Karpas-422 (cell line): ENCODE data around the gene COMMD2. TPM values are rescaled to one million over a fixed set of nuclear protein-coding genes. Genes with fewer than 3 reads are reported as not detected.

Experiments used
- DNase-seq: peaks from one replicate; pipeline ENCODE4 v3.0.0-alpha.2; 2015
- H2AFZ ChIP-seq: fragments of 200-600 bp; sonication (generic); 2 replicates; pipeline ENCODE4 v1.6.1; 2014; ENCODE audit warnings: antibody characterized with exemption, low read length, mixed read lengths
- H3K27ac ChIP-seq: fragments of 200-600 bp; sonication (generic); 2 replicates; pipeline ENCODE4 v1.5.1; 2014; ENCODE audit warnings: mild to moderate bottlenecking, low read length, moderate library complexity
- H3K27me3 ChIP-seq: fragments of 200-600 bp; sonication (generic); 2 replicates; pipeline ENCODE4 v1.6.1; 2014; ENCODE audit warnings: low read length, mixed read lengths
- H3K36me3 ChIP-seq: fragments of 200-600 bp; sonication (generic); 2 replicates; pipeline ENCODE4 v1.6.1; 2014; ENCODE audit warnings: low read length, mixed read lengths; ENCODE audit not compliant: insufficient read depth
- H3K4me1 ChIP-seq: fragments of 200-600 bp; sonication (generic); 2 replicates; pipeline ENCODE4 v1.6.1; 2014; ENCODE audit warnings: mild to moderate bottlenecking, low read length, mixed read lengths
- H3K4me2 ChIP-seq: fragments of 200-600 bp; sonication (generic); 2 replicates; pipeline ENCODE4 v1.6.1; 2014; ENCODE audit warnings: low read length, low read depth, mild to moderate bottlenecking; ENCODE audit not compliant: poor library complexity, severe bottlenecking
- H3K4me3 ChIP-seq: fragments of 200-600 bp; sonication (generic); 2 replicates; pipeline ENCODE4 v1.5.1; 2014; ENCODE audit warnings: mild to moderate bottlenecking, antibody characterized with exemption, low read length, mixed read lengths
- H3K79me2 ChIP-seq: fragments of 200-600 bp; sonication (generic); 2 replicates; pipeline ENCODE4 v1.6.1; 2014; ENCODE audit warnings: mild to moderate bottlenecking, low read length, mixed read lengths
- H3K9ac ChIP-seq: fragments of 200-600 bp; sonication (generic); 2 replicates; pipeline ENCODE4 v1.6.0; 2014; ENCODE audit warnings: low read length
- H3K9me2 ChIP-seq: fragments of 200-600 bp; sonication (generic), shearing (Covaris generic); replicated peaks from 2 replicates; pipeline ENCODE4 v1.6.0; 2014; ENCODE audit warnings: mild to moderate bottlenecking, low read length, moderate library complexity; ENCODE audit not compliant: insufficient read depth
- H3K9me3 ChIP-seq: fragments of 300-700, 200-600 bp; sonication (generic); 2 replicates; pipeline ENCODE4 v1.6.1; 2014; ENCODE audit warnings: low read length, mixed read lengths
- H4K20me1 ChIP-seq: fragments of 200-600 bp; sonication (generic); 2 replicates; pipeline ENCODE4 v1.6.1; 2014; ENCODE audit warnings: mild to moderate bottlenecking, antibody characterized with exemption, low read length, low read depth; ENCODE audit not compliant: insufficient read depth
- total RNA-seq: library from RNA; depleted of rRNA; stranded (reverse); fragments of >200 nt; shearing (Covaris generic); gene quantifications from 2 replicates; pipeline ENCODE4 v1.2.3, GENCODE V29; 2014; ENCODE audit warnings: low replicate concordance

The COMMD2 gene
- total RNA-seq, 1 experiment from 2014 or later = 33.8 TPM

DNA sequence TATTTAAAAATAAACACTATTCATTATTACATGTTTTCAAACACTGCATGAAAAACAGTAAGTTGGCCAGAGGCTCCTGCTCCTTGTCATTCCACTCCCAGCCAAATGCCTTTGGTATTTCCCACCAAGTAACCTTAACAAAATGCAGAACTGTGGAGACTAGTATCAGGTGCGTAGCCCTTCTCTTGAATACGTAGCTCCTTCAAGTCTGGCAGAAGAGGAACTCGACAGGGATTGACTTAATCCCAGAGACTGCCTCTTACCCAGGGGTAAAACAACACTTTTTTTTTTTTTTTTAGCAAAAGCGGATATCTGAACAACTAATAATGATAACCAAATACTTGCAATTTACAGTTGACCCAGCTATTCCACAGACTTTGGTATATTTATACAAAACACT is 738 bp downstream of the COMMD2 start:
- Histone ChIP-seq H3K79me2 (peaks cover 40% of the 10 kb centered on the region), H3K27ac (no peak overlapping the region), H3K4me2 (peak overlapping the region; percentile 90), H3K9ac (peak overlapping the region; percentile 86), H3K9me3 (no peaks in the 10 kb centered on the region), H3K36me3 (peaks cover 34% of the 10 kb centered on the region; the same call in 1 of the 2 replicates), H2AFZ (no peak overlapping the region), H3K4me3 (peak overlapping the region; percentile 92), H3K9me2 (no peaks in the 10 kb centered on the region), H3K4me1 (peaks cover 17% of the 10 kb centered on the region), H4K20me1 (no peaks in the 10 kb centered on the region), H3K27me3 (no peaks in the 10 kb centered on the region)
- peak; percentile 57 for DNase-seq

- Histone ChIP-seq H2AFZ (no peak overlapping the region), H3K27ac (no peak overlapping the region), H3K36me3 (peaks cover 45% of the 10 kb centered on the region; the same call in 1 of the 2 replicates), H3K4me3 (no peak overlapping the region), H3K9me2 (no peaks in the 10 kb centered on the region), H4K20me1 (no peaks in the 10 kb centered on the region), H3K9me3 (no peaks in the 10 kb centered on the region), H3K4me1 (no peaks in the 10 kb centered on the region), H3K79me2 (peaks cover 20% of the 10 kb centered on the region), H3K27me3 (no peaks in the 10 kb centered on the region), H3K4me2 (no peak overlapping the region), H3K9ac (no peak overlapping the region)
- no peak for DNase-seq
Measured at GRCh38 chr3:149744606-149745005, 7.7 kb downstream of the COMMD2 start.

DNA sequence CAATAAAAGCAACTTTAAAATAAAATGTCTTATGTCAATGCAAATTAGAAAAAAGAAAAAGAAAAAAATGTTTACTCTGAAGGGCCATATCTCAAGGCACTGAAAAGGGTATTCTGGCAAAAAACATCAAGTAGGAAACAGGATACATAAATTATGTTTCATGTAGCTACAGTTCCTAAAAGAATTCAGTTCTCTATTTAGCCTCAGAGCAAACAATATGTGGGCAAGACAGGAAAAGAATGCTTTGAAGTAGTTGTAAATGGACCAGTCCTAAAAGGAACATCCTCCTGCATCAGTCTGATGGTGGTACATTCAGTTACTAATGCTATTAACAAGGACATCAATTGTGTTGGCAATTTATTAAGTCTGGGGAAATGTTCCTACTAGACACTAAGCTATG is 8.1 kb downstream of the COMMD2 start:
- Histone ChIP-seq H3K9ac (no peak overlapping the region), H3K36me3 (peaks cover 40% of the 10 kb centered on the region; the same call in 1 of the 2 replicates), H2AFZ (no peak overlapping the region), H3K79me2 (peaks cover 16% of the 10 kb centered on the region), H3K4me3 (no peak overlapping the region), H3K4me1 (no peaks in the 10 kb centered on the region), H3K4me2 (no peak overlapping the region), H3K27ac (no peak overlapping the region), H3K9me2 (no peaks in the 10 kb centered on the region), H3K27me3 (no peaks in the 10 kb centered on the region), H4K20me1 (no peaks in the 10 kb centered on the region), H3K9me3 (no peaks in the 10 kb centered on the region)
- DNase-seq = peak; percentile 31

DNA sequence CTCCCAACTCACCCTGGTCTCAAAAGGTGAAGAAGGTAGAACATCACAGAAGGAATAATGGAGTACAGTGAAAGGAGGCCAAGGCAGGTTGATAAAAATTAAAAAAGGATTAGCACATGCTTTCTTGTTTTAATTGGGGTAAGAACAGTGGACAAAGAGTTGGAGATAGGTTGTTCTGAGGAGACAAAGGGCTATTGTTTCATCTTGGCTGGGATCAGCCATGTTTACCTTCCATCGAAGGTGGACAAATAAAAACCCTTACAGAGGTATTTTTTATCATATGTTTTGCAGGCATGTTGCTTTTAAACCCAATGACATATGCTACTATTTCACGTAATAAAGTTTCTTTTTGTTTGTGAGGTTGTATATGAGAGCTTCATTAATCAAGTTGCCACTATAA is 12.9 kb downstream of the COMMD2 start:
- H4K20me1 ChIP-seq = no peaks in the 10 kb centered on the region
- H3K36me3 ChIP-seq = peaks cover 28% of the 10 kb centered on the region; the same call in 1 of the 2 replicates
- peaks cover 3% of the 10 kb centered on the region; the same call in 1 of the 2 replicates for H3K79me2 ChIP-seq
- no peaks in the 10 kb centered on the region for H3K27me3 ChIP-seq
- no peak for DNase-seq
- no peak overlapping the region for H3K4me2 ChIP-seq
- H3K4me1 ChIP-seq = no peaks in the 10 kb centered on the region
- no peak overlapping the region for H3K27ac ChIP-seq
- no peaks in the 10 kb centered on the region for H3K9me2 ChIP-seq
- H3K4me3 ChIP-seq = no peak overlapping the region
- no peak overlapping the region for H2AFZ ChIP-seq
- H3K9ac ChIP-seq = no peak overlapping the region
- H3K9me3 ChIP-seq = no peaks in the 10 kb centered on the region

DNA sequence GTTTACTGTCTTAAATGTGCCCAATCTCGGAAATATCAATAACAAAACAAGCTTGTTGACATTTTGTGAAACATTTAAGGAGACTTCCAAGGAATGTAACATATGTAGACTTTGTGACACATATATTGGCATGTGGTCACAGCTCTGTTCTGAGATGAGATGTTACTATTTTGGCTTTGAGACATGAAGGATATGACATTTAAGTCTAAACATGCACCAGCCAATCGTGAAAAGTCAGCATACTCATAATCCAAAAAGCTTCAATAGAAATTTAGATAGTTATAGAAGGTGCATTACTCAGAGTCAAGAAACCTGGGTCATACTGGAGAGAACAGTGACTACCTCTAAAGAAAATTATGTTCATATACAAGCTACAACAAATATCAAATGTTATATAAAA is 13.4 kb downstream of the COMMD2 start:
- Histone ChIP-seq H3K4me1 (no peaks in the 10 kb centered on the region), H3K9me2 (no peaks in the 10 kb centered on the region), H3K79me2 (0 out of 2 replicates have a peak, but pooled peaks cover 3% of the 10 kb centered on the region), H3K9ac (no peak overlapping the region), H3K27me3 (no peaks in the 10 kb centered on the region), H3K27ac (no peak overlapping the region), H3K4me2 (no peak overlapping the region), H3K9me3 (no peaks in the 10 kb centered on the region), H4K20me1 (no peaks in the 10 kb centered on the region), H2AFZ (no peak overlapping the region), H3K4me3 (no peak overlapping the region), H3K36me3 (peaks cover 28% of the 10 kb centered on the region; the same call in 1 of the 2 replicates)
- DNase-seq = no peak

DNA sequence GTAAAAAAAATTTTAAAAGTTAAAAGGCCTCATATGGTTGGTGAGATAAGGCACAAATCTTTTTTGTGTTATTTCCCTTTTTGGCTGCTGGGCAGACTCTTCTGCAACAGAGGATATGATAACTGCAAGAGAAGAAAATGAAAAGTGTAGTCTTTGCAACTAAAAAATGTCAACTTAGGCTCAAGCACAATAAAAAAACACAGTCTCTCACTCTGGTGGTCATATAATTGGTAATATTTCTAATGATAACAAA is 15.4 kb downstream of the COMMD2 start:
- no peak overlapping the region for H3K4me2 ChIP-seq
- no peak overlapping the region for H3K4me3 ChIP-seq
- no peaks in the 10 kb centered on the region for H3K27me3 ChIP-seq
- H3K36me3 ChIP-seq = peaks cover 22% of the 10 kb centered on the region; the same call in 1 of the 2 replicates
- H3K79me2 ChIP-seq = no peaks in the 10 kb centered on the region
- no peaks in the 10 kb centered on the region for H3K4me1 ChIP-seq
- no peak overlapping the region for H3K9ac ChIP-seq
- H4K20me1 ChIP-seq = no peaks in the 10 kb centered on the region
- H3K27ac ChIP-seq = no peak overlapping the region
- no peaks in the 10 kb centered on the region for H3K9me3 ChIP-seq
- no peak for DNase-seq
- no peaks in the 10 kb centered on the region for H3K9me2 ChIP-seq
- H2AFZ ChIP-seq = no peak overlapping the region

DNA sequence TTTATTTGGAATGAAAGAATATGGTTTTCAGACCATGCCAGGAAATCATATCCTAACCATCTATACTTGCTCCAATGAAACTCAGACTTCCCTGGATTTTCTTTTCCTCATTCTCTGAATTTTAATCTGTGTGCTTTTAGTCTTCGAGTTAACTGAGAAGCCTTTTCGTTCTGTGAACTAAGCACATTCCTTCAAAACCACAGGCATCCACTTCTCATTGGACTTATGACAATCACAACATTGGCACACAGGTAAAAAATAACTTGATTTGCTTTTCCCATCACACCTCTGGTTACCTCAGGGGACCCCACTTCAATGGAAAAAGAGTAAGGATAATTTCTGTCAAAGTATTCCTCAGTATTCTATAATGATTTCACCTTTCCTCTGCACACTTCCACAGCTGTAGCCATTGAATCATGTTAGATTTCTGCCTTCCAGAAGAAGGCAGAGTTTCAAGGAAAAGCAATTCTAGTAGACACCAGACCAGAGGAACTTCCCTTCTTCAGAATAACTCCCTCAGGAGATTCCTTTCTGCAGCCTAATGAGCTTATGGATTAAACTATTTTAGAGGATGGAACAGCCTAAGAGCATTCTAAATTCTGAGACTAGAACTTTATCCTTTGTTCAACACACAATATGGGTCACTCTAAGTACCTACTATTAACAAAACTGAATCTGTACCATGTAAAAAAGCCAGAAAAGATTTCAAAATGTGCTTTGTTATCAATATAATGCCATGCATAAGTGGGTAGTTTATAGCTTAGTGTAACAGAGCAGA is 15.9 kb downstream of the COMMD2 start:
- Histone ChIP-seq H4K20me1 (no peaks in the 10 kb centered on the region), H3K4me2 (no peak overlapping the region), H3K4me3 (no peak overlapping the region), H3K9me3 (no peaks in the 10 kb centered on the region), H3K79me2 (no peaks in the 10 kb centered on the region), H3K4me1 (no peaks in the 10 kb centered on the region), H3K27me3 (no peaks in the 10 kb centered on the region), H3K27ac (no peak overlapping the region), H2AFZ (no peak overlapping the region), H3K9ac (no peak overlapping the region), H3K36me3 (peaks cover 17% of the 10 kb centered on the region; the same call in 1 of the 2 replicates), H3K9me2 (no peaks in the 10 kb centered on the region)
- DNase-seq = no peak

DNA sequence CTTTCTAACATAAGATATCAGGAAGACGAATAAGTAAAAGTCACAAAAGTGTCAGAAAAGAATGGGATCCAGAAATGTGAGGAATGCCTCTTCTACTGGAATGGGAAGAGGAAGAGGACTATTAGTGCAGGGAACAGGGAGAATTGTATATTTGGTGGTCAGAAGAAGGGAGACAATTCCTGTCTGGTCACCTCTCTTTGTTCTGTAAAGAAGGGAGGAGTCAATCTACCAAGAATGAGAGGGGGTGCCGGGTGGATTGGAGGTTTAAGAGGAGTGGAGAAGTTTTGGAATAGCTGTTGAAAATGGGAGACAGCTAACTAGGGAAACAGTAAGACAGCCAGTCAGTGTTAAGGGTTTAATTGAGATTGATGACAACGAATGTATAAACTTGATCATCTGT is 20.1 kb downstream of the COMMD2 start:
- no peak overlapping the region for H3K27ac ChIP-seq
- H3K9ac ChIP-seq = no peak overlapping the region
- no peak for DNase-seq
- H3K4me2 ChIP-seq = no peak overlapping the region
- no peaks in the 10 kb centered on the region for H4K20me1 ChIP-seq
- no peak overlapping the region for H3K4me3 ChIP-seq
- H3K9me3 ChIP-seq = no peaks in the 10 kb centered on the region
- H3K36me3 ChIP-seq = peaks cover under 1% of the 10 kb centered on the region; the same call in 1 of the 2 replicates
- H2AFZ ChIP-seq = no peak overlapping the region
- H3K4me1 ChIP-seq = no peaks in the 10 kb centered on the region
- no peaks in the 10 kb centered on the region for H3K79me2 ChIP-seq
- H3K9me2 ChIP-seq = no peaks in the 10 kb centered on the region
- no peaks in the 10 kb centered on the region for H3K27me3 ChIP-seq
